ENCODE results near the gene AFDN. TPM values are rescaled to one million over a fixed set of nuclear protein-coding genes. Genes with fewer than 3 reads are reported as not detected.

The AFDN gene
- total and polyA plus RNA-seq, 9 donors = 24.4 to 266 (median 86.6) TPM

DNA sequence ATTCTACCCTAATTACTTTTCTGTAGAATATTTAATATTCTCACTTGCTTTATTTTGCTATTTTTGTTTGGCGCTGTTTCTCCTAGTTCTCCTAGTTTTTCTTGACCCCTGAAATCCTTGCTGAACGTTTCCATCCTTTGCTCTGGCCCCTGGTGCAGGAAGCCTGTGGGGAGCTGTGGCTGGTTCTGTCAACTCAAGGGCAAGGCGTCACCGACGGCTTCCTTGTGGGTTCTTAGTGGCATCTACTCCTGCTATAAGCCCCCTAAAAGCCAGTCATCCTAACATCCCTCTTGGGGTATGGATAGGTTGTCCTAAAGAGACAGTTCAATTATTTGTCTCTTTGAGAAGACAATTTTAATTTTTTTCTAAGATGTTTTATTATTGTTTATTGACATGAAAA lies 133.9 kb downstream of the AFDN start:
- WGBS, 3 donors = 79 to 88% (median 86%) methylated on average over 5 of the region's 5 CpGs
- intact Hi-C loops (cut with DNase I) = no loop called here

DNA sequence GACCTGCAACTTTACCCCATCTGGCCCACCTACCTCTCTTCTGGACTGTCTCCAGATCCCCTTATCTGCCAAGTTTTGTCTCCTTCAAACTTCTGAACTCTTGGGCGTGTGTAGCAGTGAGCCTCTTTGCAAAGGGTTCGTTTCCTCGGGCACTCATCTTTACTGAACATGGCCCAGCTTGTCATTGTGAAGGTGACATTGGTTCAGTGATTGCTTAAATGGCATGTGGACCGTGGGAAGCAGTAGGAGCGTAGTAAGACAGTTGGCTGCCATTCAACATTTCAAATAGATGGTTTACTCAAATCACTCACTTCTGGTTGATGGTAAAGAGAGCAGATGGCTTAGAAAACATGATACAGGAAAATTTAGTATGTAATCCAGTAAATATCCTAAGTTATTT lies 136.0 kb downstream of the AFDN start:
- Histone ChIP-seq H3K27ac (no peak overlapping the region), H3K9me3 (no peaks in the 10 kb centered on the region), H3K27me3 (no peaks in the 10 kb centered on the region), H3K4me3 (no peak overlapping the region), H3K4me1 (ENCODE audit: insufficient read depth) (no peaks in the 10 kb centered on the region), H3K36me3 (no peaks in the 10 kb centered on the region)
- no peak for DNase-seq
- intact Hi-C loops (cut with DNase I) = no loop called here
- WGBS, 3 donors = 92 to 95% (median 95%) methylated on average over 5 of the region's 5 CpGs
- TF ChIP-seq POLR2A (IDR thresholded peaks at IDR 0.05) (no peak), EP300 (IDR thresholded peaks at IDR 0.05) (no peak)
- TF ChIP-seq, protein P1, sequence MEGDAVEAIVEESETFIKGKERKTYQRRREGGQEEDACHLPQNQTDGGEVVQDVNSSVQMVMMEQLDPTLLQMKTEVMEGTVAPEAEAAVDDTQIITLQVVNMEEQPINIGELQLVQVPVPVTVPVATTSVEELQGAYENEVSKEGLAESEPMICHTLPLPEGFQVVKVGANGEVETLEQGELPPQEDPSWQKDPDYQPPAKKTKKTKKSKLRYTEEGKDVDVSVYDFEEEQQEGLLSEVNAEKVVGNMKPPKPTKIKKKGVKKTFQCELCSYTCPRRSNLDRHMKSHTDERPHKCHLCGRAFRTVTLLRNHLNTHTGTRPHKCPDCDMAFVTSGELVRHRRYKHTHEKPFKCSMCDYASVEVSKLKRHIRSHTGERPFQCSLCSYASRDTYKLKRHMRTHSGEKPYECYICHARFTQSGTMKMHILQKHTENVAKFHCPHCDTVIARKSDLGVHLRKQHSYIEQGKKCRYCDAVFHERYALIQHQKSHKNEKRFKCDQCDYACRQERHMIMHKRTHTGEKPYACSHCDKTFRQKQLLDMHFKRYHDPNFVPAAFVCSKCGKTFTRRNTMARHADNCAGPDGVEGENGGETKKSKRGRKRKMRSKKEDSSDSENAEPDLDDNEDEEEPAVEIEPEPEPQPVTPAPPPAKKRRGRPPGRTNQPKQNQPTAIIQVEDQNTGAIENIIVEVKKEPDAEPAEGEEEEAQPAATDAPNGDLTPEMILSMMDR (IDR thresholded peaks at IDR 0.05) = no peak

More for the DNA sequence above, 133.9 kb downstream of the AFDN start:
- Histone ChIP-seq H3K27ac (no peak overlapping the region), H3K4me3 (no peak overlapping the region), H3K4me1 (ENCODE audit: insufficient read depth) (no peaks in the 10 kb centered on the region), H3K36me3 (no peaks in the 10 kb centered on the region), H3K9me3 (no peaks in the 10 kb centered on the region), H3K27me3 (no peaks in the 10 kb centered on the region)
- TF ChIP-seq EP300 (IDR thresholded peaks at IDR 0.05) (no peak), POLR2A (IDR thresholded peaks at IDR 0.05) (no peak)
- TF ChIP-seq, protein P1 (IDR thresholded peaks at IDR 0.05) = no peak
- no peak for DNase-seq

DNA sequence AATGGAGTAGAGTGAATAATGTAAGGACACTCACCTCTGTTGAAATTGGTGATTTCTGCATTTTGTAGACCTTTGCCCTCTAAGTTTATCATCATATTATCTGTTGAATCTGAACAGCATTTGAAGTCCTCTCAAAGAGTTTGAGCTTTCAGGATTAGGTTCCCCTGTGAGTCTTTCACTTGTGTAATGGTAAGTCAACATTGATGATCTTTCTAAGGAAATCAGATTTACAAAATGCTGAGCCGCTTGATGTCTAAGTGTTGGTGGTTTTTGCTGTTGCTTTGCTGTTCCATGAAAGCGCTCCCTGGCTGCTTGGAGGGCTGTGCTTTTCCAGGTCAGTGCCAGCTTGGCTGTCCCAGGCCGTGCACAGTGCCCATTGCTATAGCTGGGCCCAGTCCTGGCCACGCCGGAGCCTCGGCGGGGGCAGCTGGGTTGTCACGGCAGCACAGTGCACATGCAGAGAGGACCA lies 136.9 kb downstream of the AFDN start:
- no peak overlapping the region for H3K27ac ChIP-seq
- no peaks in the 10 kb centered on the region for H3K36me3 ChIP-seq
- WGBS, 3 donors = 96 to 100% (median 97%) methylated on average over 8 of the region's 8 CpGs
- H3K27me3 ChIP-seq = no peaks in the 10 kb centered on the region
- intact Hi-C loops (cut with DNase I) = no loop called here
- DNase-seq = no peak
- TF ChIP-seq EP300 (IDR thresholded peaks at IDR 0.05) = no peak
- TF ChIP-seq POLR2A (IDR thresholded peaks at IDR 0.05) = no peak
- TF ChIP-seq, protein P1 (IDR thresholded peaks at IDR 0.05) = no peak
- no peaks in the 10 kb centered on the region for H3K9me3 ChIP-seq
- no peaks in the 10 kb centered on the region for H3K4me1 ChIP-seq (ENCODE audit: insufficient read depth)
- H3K4me3 ChIP-seq = no peak overlapping the region

DNA sequence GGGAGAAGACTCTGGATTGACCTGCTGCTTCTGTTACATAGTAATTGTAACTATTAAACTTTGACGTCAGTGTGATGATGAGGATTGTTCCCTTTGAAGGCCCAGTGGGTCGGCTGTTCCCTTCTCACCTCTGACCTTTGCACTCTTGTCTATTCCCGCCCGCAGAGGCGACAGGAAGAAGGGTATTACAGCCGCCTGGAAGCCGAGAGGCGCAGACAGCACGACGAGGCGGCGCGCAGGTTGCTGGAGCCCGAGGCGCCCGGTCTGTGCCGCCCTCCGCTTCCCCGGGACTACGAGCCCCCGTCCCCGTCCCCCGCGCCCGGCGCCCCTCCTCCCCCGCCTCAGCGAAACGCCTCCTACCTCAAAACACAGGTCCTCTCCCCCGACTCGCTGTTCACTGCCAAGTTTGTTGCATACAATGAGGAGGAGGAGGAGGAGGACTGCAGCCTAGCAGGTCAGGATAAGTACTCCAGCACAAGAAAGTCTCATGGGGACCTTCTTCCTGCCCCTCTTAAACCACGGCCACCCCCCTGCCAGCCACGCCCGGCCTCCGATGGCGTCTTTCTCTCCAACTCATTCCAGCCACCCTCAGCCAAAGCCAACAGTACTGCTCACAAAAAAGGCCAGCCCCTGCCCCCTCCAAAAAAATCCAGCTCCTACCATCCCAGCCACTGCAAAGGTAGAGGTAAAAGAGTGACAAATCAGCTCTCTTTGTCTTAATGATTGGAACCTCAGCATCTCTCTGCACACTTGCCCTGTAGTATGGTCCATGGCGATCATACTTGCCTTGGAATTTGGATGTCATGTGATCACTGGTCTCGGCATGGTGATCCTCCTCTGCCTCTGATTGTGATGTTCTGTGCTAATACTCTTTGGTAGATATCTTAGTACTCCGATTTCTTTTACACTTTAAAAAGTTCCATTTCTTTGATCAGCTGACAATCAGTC lies 139.2 kb downstream of the AFDN start:
- no peak overlapping the region for H3K27ac ChIP-seq
- H3K36me3 ChIP-seq = no peaks in the 10 kb centered on the region
- no peak for DNase-seq
- intact Hi-C loops (cut with DNase I) = no loop called here
- no peak for TF ChIP-seq POLR2A (IDR thresholded peaks at IDR 0.05)
- TF ChIP-seq, protein P1 (IDR thresholded peaks at IDR 0.05) = no peak
- H3K4me3 ChIP-seq = no peak overlapping the region
- H3K9me3 ChIP-seq = no peaks in the 10 kb centered on the region
- WGBS, 3 donors = 73 to 84% (median 82%) methylated on average over 39 of the region's 39 CpGs
- H3K4me1 ChIP-seq (ENCODE audit: insufficient read depth) = no peaks in the 10 kb centered on the region
- H3K27me3 ChIP-seq = no peaks in the 10 kb centered on the region
